ENCODE measurements around the gene PHKA1.
"Not testable (repeated sequence)": the region's sequence is repeated elsewhere in the genome, so short reads cannot be mapped to it uniquely, and the experiment has no call there.

The PHKA1 gene

DNA sequence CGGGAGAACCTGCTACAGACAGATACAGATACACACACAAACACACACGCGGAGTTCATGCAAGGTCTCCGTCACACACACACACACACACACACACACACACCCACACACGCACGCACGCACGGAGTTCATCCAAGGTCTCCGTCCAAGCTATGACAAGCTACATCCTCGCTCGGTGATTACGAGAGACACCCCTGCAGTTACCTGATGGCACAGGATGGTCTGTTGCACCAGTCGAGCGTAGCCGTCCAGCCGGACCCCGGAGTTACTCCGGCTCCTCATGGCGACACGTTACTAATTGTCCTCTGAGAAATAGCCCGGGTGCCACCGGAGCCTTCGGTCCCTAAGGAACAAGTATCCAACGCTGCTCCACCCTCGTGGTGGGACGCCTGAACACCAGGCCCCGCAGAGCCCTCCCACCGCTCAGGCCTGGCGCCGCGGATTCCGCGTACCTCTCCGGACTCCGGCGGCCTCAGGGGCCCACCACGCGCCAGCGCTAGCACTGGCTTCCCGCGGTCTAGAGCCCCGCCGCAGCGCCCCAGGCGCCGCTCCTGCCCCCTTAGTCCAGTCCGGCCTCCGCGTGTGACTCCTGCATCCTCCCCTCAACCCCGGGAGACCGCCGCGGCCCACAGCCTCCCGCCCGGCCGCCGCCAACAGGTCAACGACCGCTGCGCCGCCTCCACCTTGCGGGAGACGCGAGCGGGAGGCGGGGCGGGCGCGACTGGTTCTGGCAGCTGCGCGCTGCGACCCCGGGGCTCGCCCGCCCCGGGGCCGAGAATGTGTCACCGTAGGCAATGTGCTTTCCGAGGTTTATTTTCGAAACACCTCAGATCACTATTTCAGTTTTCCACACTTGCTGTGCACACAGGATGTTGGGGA lies at the start of gene PHKA1:
Gene PHKA1, minus strand, starts transcription at position 708 of the 879 bp plus-strand sequence. Its CDS starts 426 bp downstream, at position 282.
- DNase-seq (ENCODE audit: low read depth), result not testable (repeated sequence)

DNA sequence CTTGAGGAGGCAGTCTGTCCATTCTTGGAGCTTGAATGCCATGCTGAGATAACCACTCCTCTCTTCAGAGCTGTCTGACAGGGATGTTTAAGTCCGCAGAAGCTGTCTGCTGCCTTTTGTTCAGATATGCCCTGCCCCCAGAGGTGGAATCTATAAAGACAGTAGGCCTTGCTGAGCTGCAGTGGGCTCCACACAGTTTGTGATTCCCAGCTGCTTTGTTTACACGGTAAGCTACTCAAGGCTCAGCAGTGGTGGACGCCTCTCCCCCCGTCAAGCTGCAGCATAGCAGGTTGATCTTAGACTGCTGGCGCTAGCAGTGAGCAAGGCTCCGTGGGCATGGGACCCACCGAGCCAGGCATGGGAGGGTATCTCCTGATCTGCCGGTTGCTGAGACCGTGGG lies 46.3 kb upstream of the PHKA1 start:
- not testable (repeated sequence) for DNase-seq (ENCODE audit: low read depth)

DNA sequence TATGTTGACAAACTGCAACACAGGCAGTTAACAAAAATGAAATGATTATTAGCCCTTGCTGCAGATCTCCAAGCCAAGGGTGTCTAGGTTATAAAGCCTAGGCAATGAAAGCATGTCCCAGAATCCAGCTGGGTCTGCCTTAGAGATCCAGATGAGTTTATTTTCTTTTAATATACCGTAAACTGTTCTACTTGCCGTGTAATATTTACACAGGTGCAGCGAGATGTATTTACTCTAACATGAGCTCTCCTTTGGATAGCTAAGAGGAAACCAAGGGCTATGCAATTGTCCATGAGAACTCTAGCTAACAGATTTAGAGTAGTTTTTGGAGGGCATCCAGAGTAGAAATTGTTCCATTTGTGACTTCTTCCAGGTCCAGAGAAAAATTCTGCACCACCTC lies 34.4 kb upstream of the PHKA1 start:
- not testable (repeated sequence) for DNase-seq (ENCODE audit: low read depth)

DNA sequence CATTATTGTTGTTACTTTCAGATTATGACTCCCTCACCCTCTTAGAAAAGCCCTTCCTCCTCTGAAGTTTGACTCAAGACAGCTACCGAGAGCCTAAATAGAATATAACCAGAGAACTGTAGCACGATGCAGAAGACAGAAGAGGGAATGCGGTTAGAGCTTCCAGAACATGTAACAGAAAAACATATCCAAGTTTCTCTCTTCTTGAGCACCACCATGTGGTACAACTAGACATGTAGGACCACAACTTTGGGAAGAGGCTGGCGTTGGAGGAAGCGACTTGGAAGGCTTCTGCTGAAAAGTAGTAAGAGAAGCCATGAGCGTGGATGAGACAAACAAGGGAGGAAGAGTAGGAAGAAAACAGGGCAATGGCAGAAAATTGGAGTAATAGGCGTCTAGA lies 31.4 kb upstream of the PHKA1 start:
- not testable (repeated sequence) for DNase-seq (ENCODE audit: low read depth)

DNA sequence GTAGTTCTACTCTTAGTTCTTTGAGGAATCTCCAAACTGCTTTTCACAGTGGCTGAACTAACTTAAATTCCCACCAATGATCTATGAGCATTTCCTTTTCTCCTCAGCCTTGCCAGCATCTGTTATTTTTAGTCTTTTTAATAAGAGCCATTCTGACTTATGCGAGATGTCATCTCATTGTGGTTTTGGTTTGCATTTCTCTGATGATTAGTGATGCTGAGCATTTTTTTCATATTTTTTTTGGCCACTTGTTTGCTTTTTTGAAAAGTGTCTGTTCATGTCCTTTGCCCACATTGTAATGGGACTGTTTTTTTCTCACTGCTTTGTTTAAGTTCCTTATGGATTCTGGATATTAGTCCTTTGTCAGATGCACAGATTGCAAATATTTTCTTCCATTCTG lies 21.5 kb upstream of the PHKA1 start:
- no peak for DNase-seq (ENCODE audit: low read depth)

DNA sequence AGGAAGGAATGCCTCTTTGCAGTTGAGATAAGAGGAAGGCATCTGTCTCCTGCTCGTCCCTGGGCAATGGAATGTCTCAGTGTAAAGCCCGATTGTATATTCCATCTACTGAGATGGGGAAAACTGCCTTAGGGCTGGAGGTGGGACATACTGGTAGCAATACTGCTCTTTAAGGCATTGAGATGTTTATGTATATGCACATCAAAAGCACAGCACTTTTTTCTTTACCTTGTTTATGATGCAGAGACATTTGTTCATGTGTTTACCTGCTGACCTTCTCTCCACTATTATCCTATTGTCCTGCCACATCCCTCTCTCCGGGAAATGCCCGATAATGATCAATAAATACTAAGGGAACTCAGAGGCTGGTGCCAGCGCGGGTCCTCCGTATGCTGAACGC lies 19.5 kb upstream of the PHKA1 start:
- DNase-seq (ENCODE audit: low read depth), result not testable (repeated sequence)

DNA sequence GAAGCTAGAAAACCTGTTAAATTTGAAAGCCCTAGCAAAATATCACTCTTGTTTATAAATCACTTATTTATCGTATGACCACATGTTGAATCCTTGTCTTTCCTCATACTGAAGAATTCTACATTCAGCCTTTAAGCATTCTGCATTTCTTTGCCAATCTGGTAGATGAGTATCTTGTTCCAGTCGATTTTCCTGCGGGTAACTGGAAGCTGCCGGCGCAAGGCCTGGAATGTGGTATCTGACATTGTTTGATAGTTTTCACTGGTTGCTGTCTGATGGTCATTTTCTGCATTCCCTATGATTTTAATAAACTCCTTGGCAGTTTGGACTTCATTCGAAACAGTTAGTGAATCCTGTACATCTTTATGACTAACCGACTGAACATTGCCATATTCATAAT lies 13.7 kb upstream of the PHKA1 start:
- no peak for DNase-seq (ENCODE audit: low read depth)

DNA sequence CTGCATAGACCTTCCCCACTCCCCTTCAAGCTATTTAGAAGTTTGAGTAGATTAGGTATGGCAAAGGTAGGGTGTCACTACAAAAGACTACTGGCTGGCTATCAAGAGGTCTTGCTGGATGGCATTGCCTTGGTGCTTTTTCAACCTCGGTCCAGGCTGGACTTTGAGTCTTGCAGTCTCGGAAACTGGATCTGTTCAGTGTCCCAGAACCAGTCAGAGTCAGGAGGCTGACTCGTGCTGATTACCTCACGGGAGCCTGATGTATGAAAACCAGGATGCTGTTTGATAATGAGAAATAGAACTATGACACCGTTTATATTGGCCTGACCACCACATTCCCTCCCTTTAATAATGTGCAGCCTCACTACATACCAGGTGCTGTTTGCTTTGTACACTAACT lies 2.7 kb upstream of the PHKA1 start:
- no peak for DNase-seq (ENCODE audit: low read depth)

DNA sequence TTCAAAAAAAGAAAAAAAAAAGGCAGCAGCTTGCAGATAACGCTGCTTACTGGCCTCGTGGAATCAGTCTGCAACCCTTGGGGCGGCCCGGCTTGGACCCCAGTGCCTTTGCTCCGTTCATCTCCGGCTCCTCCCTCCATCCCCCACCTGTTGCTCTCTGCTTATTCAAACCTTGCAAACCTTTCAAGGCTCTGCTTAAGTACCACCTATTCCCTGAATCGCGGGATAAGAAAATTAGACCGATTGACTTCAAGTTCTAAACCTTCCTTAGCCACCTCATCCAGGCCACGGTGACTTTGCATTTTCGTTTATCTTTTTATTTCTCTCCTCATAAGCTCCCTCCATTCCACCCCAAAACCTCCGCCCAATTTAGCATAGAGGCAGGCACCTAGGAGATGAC lies 1.4 kb upstream of the PHKA1 start:
- DNase-seq (ENCODE audit: low read depth), result no peak

DNA sequence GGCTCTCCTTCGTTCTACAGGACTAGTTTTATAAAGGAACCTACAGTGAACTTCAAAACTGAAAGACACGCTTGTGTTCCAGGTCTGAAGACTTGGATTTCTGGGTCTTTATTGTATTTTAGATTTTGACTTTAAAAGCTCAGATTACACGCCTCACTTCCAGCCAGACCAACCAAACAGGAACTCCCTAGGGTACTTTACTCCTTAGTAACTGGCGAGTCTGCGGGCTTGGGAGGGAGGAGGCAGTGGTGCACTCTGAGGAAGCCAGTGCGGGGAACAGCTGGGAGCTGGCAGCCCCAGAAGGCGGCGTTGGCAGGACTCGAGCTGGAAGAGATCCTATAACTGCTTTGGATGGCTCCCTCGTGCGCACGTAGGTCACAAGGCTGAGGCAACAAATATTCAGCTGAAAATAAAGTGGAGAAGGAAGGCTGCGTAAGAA lies 391 bp upstream of the PHKA1 start:
- peak; percentile 62 for DNase-seq (ENCODE audit: low read depth)

DNA sequence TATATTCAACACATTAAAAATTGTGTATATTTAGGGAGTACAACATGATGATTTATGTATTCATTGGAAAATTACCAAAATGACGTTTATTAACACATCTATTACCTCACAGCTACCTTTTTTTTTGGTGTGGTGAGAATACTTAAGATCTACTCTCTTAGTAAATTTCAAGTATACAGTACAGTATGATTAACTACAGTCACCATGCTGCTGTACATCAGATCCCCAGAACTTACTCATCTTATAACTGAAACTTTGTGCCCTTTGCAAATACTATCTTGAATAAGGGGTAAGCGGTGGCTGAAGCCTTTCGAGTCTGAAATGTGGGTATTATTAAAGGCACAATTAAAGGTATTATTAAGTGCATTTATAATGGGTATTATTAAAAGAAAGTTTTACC lies 976 bp downstream of the PHKA1 start:
- DNase-seq (ENCODE audit: low read depth), result no peak

DNA sequence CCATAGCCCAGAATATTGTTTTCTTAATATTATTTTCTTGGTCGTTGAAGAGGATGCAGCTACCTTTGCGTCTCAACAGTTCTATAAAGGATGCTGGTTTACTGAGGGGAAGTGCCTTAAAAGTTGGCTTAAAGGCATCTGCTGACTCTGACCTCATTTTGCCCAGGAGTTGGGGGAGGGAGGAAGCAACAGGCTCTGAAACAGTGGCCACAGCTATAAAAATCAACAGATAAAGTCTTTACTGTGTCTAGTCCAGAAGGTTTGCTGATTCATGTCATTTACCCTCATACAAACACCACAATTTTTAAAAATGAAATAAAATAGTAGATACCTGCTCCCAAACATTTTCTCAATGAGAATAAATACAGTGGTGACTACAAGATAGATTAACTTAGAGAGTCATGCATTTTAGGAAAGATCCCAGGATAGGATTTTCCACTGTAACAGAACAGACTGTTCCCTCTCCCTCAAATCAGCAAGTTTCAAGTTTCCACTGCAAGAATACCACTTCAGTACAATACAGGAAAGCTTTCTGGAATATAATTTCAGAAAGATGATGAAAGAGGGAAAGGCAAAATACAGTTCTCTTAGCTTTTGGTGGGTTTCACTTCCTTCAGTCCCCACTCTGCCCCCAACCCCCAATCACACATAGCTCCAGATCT lies 1.9 kb downstream of the PHKA1 start:
- DNase-seq (ENCODE audit: low read depth), result no peak

DNA sequence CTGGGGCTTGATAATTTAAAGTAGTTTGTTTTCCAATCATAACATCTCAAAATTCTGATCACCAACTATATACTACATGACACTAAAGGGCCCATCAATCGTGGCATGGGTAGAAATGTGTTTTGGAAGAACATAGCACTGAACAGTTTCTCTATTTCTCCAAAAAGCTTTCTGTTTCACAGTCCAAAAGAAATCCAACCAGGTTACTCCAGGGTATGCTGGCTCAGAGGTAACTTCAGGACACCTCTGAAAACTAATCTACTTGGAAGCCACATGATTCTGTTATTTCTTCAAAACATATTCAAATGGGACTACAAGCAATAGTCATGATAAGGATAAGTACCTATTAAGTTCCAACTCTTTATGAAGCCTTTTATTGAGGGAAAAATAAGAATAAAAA lies 8.3 kb downstream of the PHKA1 start:
- no peak for DNase-seq (ENCODE audit: low read depth)

DNA sequence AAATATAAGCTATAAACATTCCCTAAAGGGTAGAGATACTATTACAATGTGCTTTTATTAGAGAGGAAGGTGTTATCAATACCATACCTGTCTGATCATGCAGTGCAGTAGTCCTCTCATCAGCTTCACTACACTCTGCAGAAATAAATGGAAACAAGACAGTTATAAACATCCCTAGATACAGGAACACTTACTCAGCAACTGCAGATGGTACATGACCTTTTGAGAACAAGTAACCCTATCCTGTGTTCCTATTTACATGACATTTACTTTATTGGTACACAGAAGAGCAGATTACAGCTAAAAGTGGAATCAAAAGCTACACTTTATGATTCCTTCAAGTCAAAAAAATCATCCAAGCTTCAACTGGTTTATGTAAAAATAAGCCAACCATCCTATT lies 9.0 kb downstream of the PHKA1 start:
- DNase-seq (ENCODE audit: low read depth), result no peak

DNA sequence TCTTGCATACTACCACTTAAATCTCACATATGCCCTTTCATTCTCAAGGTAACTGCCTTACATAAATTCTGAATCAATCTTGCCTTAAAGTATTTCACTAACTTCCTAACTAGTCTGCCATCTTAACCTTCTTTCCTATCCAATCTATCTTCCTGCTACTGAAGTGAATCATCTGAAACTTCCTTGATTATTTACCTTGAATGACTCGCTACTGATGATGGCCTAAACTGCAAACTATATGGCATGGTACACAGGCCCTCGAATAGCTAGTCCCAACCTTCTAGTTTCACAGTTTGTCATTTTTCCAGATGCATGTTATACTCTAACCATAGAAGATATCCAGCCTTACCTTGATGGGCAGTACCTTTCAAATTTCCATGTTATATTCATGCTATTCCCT lies 19.9 kb downstream of the PHKA1 start:
- no peak for DNase-seq (ENCODE audit: low read depth)

DNA sequence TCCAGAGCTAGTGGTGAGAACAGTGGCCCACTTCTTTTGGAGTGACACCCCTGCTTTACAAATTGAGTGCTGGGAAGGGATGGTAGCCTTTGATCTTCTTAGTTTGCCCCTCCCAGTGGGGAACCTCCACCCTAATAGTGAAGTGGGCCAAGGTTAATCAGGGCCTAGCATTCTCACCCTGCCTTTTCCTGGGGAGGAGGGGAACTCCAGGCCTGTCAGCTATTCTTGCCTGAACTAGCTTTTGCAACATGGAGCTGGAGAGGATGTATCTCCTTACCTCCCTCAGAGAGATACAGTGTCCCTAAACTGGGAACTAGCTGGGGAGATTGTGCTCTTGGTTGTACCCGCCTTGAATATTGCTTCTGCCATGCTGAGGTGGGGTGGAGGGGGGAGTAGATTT lies 20.6 kb downstream of the PHKA1 start:
- DNase-seq (ENCODE audit: low read depth), result no peak

DNA sequence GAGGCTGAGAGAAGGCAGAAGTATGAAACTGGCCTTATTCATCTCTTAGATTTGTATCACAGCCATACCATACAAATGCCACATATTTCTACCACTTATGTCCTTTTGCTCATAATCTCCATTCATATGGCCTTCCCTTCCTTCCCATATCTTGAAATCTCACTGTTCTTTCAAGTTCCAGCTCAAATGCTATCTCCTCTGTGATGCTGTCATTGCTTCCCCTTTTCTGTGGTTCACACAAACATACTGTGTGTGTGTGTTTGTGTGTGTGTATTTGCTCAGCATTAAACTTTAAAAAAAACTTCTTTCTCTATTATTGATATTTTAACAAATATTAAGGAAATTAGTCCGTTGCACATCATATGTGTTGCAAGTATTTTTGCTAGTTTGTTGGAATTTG lies 26.7 kb downstream of the PHKA1 start:
- no peak for DNase-seq (ENCODE audit: low read depth)

DNA sequence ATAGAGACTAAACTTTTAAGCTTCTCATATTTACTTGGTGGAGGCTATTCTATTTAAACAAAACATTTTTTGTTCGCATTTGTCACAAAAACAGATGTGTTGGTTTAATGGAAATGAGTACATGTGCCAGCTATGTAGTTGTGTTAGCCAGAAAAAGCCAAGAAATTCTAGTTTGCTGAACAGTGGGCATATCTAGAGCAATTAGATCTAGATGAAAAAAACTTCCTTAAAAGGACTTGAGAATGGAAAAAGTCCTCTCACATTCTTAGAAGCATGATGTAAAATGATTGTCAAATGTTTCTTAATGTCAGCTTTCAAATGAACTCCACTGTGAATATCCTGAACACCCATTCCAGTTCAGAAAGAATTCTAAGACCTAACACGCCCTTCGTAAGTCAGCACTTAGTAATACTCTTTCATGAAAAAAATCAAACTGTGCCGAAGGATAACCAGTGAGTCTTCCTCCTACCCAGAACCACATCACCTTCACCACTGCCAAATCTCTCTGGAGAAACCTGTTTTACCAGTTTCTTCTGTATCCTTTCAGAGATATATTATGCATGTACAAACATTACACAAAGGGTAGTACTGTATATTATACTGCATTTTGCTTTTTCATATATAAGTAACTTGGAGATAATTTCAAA lies 28.2 kb downstream of the PHKA1 start:
- no peak for DNase-seq (ENCODE audit: low read depth)

DNA sequence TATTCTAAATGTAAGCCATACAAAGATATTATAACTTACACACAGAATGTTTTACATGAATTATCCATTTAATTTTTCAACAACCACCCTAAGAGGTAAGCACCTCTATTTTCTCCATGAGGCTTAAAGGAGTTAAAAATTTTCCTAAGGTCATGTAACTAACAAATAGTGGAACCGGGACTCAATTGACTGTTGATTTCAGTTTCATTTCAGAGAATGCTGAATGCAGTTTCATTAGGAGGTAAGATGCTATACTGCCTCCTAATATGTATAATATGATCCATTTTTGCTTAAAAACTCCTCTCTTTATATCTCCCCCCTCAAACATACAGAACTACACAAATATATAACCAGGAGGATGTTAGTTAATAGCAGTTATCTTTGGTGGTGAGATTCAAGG lies 29.1 kb downstream of the PHKA1 start:
- no peak for DNase-seq (ENCODE audit: low read depth)

DNA sequence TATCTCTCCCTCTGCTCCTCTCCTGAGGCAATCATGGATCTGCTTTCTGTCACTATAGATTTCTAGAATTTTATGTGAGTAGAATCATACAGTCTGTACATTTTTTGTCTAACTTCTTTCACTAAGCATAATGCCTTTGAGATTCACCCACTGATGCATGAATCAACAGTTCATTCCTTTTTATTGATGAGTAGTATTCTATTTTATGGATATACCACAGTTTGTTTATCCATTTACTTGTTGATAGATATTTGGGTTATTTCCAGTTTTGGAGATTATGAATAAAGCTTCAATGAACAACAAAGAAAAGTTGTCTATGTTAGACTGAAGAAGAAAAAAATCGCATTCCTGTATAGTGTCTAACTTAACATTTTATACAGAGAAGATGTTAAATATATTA lies 30.5 kb downstream of the PHKA1 start:
- DNase-seq (ENCODE audit: low read depth), result no peak

DNA sequence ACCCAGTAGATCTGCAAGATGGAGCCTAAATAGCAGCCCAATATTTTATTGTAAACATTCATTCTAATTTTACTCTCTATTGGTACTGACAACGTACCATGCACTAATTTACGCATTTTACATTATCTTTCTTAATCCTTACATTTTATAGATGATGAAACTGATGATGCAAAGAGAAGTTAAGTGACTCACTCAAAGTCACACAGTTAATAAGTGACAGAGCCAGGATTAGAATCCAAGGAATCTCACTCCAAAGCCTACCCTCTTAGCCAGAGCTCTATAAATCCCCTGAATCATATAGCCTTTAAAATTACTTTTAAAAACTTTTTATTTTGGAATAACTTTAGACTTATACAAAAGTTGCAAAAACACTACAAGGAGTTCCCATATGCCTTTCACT lies 37.6 kb downstream of the PHKA1 start:
- no peak for DNase-seq (ENCODE audit: low read depth)

DNA sequence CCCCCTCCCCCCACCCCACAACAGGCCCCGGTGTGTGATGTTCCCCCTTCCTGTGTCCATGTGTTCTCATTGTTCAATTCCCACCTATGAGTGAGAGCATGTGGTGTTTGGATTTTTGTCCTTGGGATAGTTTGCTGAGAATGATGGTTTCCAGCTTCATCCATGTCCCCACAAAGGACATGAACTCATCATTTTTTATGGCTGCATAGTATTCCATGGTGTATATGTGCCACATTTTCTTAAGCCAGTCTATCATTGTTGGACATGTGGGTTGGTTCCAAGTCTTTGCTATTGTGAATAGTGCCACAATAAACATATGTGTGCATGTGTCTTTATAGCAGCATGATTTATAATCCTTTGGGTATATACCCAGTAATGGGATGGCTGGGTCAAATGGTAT lies 40.2 kb downstream of the PHKA1 start:
- DNase-seq (ENCODE audit: low read depth), result not testable (repeated sequence)

DNA sequence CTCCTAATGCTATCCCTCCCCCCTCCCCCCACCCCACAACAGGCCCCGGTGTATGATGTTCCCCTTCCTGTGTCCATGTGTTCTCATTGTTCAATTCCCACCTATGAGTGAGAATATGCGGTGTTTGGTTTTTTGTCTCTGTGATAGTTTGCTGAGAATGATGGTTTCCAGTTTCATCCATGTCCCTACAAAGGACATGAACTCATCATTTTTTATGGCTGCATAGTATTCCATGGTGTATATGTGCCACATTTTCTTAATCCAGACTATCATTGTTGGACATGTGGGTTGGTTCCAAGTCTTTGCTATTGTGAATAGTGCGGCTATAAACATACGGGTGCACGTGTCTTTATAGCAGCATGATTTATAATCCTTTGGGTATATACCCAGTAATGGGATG lies 44.6 kb downstream of the PHKA1 start:
- not testable (repeated sequence) for DNase-seq (ENCODE audit: low read depth)
